A549 (cell line): ENCODE data around the gene CERK.

Experiments used
- EP300 ChIP-seq, 2 experiments: fragments of >200 bp; sonication (Bioruptor Twin); formaldehyde crosslinking; IDR thresholded peaks; 2 replicates in 1 of 2; 3 replicates in 1 of 2; pipeline ENCODE4 v1.6.1; 2016 to 2017
- TF ChIP-seq, protein P1 (sequence below): IDR thresholded peaks from 2 replicates; pipeline ENCODE4 v1.6.1; 2012
- TF ChIP-seq, protein P2 (sequence below): fragments of 200-600 bp; sonication (generic); IDR thresholded peaks from 2 replicates; pipeline ENCODE4 v1.6.1; 2016; ENCODE audit warnings: antibody characterized with exemption, mild to moderate bottlenecking, moderate library complexity

DNA sequence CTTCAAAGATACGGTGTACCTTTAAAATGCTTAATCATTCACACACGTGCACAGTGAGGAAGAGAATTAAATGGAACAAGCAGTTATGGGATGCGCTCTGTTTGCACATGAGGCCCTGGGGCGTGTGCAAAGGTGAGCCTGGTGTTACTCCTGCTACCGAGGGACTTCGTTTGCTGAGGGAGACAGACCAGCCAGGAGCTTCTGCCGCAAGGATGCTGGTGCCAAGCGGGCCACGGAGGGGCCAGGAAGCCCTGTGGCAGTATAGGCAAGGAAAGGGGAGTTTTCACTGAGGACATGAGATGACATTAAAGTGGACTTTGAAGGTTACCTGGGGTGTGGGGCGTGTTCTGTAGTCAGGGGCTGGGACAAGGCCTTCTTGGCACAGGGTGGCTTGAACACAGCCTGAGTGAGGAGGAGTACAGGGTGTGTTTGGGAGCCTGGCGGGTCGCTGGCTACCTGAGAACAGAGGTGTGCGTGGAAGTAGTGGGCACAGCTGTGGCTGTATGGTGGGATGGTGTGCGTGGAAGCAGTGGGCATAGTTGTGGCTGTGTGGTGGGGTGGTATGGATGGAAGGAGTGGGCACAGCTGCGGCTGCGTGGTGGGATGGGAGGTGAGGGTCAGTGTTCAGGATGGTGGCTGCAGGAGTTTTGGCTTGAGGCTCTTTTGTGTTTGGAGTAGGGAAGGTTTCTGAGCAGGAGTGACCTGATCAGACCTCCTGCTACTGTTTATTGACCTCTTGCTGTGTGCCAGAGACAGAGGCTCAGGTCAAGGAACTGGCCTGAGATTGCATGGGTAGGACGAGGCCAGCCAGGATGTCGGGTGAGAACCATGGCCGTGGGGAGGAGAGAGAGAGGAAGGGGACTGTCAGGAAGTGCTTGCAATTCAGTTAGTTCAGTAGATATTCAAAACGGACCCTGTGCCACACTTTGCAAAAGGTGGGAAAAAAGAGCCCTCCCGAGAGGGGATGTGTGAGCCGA, 38.1 kb upstream of the CERK start:
- TF ChIP-seq, protein P1, sequence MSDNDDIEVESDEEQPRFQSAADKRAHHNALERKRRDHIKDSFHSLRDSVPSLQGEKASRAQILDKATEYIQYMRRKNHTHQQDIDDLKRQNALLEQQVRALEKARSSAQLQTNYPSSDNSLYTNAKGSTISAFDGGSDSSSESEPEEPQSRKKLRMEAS: no peak
- no peak for TF ChIP-seq EP300 (IDR thresholded peaks at IDR 0.05)
- TF ChIP-seq, protein P2, sequence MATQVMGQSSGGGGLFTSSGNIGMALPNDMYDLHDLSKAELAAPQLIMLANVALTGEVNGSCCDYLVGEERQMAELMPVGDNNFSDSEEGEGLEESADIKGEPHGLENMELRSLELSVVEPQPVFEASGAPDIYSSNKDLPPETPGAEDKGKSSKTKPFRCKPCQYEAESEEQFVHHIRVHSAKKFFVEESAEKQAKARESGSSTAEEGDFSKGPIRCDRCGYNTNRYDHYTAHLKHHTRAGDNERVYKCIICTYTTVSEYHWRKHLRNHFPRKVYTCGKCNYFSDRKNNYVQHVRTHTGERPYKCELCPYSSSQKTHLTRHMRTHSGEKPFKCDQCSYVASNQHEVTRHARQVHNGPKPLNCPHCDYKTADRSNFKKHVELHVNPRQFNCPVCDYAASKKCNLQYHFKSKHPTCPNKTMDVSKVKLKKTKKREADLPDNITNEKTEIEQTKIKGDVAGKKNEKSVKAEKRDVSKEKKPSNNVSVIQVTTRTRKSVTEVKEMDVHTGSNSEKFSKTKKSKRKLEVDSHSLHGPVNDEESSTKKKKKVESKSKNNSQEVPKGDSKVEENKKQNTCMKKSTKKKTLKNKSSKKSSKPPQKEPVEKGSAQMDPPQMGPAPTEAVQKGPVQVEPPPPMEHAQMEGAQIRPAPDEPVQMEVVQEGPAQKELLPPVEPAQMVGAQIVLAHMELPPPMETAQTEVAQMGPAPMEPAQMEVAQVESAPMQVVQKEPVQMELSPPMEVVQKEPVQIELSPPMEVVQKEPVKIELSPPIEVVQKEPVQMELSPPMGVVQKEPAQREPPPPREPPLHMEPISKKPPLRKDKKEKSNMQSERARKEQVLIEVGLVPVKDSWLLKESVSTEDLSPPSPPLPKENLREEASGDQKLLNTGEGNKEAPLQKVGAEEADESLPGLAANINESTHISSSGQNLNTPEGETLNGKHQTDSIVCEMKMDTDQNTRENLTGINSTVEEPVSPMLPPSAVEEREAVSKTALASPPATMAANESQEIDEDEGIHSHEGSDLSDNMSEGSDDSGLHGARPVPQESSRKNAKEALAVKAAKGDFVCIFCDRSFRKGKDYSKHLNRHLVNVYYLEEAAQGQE: no peak
